Activated CD8-positive, alpha-beta memory T cell treated with anti-CD3 and anti-CD28 coated beads for 1 hour (primary cell): ENCODE results near the gene GRIK4.

Source experiments
- DNase-seq, 2 donors: peaks; one replicate each; pipeline ENCODE4 v3.0.0-alpha.2; 2020; ENCODE audit warnings: low read depth in 1 of 2; ENCODE audit errors: extremely low read depth in 1 of 2

Gene GRIK4

GRCh38 chr11:120505801-120506425 is 5.6 kb upstream of the GRIK4 start:
- no peak for DNase-seq

DNA sequence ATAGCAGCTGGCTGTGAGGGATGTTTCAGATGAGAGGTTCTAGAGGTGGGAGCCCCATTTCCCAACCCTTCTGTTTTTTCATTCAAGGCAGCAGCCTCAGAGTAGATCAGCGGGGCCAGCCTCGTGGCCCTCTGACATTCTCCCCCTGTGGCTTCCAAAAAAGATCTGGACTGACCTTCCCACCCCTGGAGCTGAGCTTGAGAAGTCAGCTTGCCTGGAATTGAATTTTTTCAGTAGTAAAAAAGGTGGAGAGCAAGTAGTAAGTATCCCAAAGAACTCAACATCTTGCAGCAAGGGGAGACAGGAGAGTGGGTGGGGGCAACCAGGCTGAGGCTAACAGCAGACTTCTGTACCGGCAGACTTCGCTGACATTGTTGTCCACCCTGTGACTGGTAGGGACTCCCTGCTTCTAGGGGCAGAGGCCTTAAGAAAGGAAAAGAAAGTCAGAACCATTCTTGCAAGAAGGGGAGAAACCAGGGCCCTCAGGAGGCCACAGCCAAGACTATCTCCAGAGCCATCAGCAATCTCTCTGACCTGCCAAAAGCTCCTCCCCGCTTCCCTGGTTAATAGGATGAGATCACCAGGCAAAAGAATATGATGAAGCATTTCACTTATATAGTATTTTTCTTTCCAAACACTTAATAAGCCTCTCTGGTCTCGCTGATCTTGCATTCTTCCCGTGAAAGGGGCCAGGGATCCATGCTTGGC is 2.0 kb upstream of the GRIK4 start:
- DNase-seq = no peak

GRCh38 chr11:120510406-120511115 is 987 bp upstream of the GRIK4 start:
- DNase-seq = no peak

DNA sequence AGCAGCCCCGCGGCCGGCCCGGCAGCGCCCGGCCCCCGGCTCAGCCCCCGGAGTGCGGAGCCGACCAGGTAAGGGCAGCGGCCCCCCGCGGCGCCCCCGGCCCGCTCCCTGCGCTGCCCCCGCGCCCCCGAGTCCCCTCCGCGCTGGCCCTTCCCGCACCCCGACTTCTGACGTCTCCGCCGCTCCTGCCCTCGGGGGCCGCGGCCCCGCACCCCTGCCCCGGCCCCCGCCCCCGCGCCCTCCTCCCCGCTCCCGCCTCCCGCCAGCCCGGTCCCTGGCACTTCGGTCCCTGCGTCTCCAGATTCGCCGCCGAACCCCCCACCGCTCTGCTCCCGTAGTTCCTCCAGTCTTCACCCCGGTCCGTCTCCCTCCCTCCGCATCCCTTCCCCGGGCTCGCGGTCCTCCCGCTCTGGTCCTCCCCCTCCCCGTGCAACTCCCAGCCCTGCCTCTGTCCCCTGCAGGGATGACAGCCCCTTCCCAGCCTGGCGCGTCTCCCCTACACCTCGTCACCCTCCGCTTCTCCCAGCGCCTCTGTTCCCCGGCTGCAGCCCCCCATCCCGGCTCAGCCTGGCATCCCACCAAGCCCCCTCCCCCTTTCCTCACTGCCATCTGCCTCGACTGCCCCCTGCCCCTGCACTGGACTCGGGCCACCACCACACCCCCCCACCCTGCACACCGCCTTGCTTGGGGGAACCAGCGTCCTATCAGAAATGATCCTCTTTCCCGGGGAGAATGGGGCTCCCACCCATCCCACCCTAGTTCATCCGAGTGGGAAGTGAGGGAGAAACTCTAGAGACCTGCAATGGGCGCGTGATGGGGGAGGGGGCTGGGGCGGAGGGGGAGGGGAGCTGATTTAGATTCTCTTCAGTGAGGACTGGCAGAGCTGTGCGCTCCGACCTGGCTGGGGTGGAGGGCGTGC is 531 bp downstream of the GRIK4 start:
- no peak for DNase-seq

DNA sequence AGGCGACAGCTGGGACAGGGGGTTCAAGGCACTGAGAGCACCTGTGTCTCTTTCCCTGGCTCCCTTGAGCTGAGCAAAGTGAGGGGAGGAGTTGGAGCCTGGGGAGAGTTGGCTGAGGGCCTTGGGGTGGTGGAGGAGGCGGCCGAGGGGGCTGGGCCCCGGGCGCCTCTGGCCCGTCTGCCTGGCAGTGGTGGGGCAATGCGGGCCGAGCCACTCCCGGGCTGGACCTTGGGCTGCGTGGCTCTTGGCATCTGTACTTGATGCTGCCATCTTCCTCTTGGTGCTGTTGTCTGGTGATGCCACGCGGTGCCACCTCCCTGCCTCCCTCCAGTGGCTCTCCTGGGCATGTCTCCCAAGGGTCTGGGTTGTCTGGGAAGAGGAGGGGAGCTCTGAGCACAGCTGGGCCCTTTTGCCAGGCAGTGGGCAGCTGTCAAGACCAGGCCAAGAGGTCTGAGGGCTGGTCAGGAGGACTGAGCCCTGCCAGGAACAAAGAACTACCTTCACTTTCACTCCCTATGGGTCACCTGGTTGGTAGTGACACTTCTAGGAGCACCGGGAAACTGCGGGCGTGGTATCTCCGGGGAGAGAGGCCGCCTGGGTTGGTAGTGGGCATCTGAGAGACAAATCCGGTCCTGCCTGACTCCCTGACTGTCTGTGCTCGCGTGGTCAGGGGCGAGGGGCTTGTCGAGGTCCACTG is 1.3 kb downstream of the GRIK4 start:
- no peak for DNase-seq

DNA sequence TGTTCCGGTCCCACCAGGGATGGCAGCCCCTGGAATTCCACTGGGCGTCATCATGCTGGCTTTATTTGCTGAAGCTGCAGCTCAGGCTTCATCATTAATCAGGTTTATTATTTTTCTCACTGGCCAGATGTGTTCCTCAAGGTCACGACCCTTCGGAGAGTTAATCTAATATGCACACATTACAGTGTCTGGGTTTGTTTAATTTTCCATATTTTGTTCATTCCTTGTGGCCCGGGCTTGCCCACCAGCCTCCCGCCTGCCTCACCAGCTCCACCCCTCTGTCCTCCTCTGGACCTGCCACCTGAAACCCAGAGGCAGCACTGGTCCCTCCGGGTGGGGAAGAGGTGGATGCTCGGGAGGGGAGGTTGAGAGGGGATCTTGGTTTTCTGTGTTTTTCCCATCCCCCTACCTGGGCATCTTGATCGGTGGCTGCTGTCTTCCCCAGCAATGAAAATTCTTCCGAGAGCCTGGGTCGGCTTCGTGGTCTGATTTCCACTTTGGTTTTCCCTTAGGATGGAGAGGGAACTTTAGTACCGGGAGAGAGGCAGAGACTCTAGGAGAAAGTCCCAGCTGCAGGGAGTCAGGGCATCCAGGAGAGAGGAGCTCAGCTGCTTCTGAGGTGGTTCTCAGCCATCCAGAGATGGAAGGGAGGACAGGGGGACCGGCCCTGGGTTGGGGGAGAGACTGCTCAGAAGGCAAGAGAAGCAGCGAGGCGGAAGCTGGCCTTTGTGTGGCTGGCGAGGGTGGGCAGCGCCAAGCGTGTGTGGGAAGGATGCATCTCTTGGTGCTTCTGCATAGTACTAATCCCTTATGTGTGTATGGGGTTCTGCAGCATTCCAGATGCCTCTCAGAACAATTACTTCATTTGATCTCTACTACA is 2.1 kb downstream of the GRIK4 start:
- DNase-seq = no peak

DNA sequence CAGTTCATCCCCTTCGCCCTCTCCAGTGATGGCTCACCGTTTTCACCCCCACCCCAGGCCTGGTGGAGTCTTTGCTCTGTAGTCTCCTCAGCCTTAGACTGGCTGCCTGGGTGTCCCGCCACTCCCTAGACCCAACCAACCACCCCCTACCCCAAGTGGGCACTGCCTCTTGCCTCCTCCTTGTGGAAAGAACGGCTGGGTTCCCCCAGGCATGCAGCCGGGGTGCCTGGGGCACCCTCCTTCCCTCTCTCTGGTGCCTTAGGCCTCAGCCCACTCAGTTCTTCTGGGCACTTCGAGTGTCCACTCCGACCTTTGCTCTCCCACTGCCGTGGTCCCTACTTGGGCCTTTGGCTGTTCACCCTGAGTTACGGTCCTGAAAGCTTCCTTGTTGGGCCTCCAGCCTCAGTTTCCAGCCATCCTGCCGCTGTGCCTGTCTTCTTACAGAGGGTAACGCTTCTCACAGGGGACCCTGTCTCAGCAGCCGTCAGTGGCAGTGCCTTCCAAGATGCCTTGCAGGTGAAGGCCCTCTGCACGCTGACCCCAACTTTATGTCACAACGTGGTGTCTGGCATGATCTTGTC is 3.1 kb downstream of the GRIK4 start:
- DNase-seq = no peak

DNA sequence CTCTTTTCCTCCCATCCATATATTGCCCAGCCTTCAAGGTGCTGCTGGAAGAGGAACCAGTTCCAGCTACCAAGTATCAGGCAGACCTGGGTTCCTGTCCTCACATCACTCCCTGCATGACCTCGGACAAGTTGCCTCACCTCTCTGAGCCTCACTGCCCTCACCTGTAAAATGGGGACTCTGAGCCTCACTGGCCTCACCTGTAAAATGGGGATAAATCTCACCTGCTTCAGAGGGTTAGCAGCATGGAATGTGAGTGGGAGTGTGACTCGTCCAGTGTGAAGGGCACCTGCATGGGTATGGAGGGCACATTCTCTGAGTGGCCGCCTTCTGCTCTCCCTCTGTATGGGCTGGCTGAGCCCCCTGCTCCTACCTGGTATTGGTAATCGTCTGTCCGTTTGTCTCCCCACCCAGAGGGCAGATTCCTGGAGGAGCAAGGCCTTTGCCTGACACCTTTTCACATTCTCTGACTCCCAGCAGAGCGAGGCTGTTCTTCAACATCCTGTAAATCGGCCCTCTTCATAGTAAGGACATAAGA is 3.7 kb downstream of the GRIK4 start:
- no peak for DNase-seq

GRCh38 chr11:120516461-120517389 is 5.2 kb downstream of the GRIK4 start:
- DNase-seq = no peak

DNA sequence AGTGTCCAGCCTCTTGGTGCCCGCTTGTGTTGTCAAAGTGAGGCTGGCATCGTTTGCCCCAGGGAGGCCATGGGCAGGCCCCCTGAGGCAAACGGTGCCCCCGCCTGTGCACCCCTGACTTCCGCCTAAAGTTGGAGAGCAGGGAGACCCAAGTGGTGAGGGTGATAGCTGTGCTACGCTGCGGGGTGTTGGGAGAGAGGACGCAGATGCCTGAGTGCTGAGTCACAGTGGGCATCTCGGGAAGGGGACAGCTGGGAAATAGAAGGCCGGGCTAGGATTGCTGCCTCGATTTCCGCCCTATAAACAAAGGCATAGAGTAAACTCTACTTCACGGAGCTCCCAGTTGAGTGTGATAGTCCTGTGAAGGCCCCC is 5.8 kb downstream of the GRIK4 start:
- no peak for DNase-seq

- no peak for DNase-seq
These were observed 6.3 kb downstream of the GRIK4 start for GRCh38 chr11:120517801-120518291.

- no peak for DNase-seq
These were observed 6.8 kb downstream of the GRIK4 start for GRCh38 chr11:120518356-120518755.

DNA sequence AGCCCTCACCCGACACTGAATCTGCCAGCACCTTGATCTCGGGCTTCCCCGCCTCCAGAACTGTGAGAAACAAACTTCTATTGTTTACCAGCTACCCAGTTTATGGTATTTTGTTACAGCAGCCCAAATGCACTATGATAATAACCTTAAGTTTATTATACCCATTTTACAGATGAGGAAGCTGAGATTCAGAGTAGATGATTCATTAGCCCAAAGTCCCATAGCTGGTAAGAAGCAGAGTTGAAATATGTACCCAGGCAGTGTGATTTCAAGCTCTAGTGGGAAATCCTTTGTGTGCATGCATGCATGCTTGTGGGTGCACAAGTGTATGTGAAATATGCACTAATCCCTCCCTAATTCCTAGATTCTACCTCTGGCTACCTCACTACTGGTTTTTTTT is 7.9 kb downstream of the GRIK4 start:
- DNase-seq = no peak

DNA sequence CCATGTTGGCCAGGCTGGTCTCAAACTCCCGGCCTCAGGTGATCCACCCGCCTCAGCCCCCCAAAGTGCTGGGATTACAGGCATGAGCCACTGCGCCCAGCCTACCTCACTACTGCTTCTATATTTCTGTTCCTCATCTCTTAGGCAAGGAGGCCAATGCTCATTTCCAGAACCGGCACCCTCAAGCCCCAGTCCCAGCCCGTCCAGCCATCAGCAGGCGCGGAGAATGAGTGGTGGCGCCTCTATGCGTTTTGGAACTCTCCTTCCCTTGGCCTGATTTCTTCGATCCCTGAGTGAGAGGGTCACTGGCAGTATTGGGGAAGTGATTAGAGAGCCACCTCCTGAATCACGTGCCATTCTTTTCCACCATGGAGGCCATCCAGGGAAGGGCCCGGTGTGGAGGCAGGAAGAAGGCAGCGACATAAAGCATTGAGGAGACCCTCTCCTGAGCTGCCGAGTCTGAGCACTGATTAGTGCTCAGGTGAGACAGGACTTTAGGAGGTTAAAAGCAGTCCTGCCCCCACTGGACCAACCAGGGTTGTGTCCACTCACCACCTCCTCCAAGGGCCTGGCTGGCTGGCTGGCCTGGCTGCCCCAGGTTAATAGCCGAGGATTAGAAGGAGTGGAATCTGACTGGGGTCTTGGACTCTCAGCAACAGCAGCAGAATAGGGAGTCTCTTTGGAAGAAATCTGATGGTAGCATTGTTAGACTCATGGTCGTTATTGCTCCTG is 8.7 kb downstream of the GRIK4 start:
- no peak for DNase-seq

GRCh38 chr11:120521176-120521575 is 9.6 kb downstream of the GRIK4 start:
- DNase-seq = no peak

DNA sequence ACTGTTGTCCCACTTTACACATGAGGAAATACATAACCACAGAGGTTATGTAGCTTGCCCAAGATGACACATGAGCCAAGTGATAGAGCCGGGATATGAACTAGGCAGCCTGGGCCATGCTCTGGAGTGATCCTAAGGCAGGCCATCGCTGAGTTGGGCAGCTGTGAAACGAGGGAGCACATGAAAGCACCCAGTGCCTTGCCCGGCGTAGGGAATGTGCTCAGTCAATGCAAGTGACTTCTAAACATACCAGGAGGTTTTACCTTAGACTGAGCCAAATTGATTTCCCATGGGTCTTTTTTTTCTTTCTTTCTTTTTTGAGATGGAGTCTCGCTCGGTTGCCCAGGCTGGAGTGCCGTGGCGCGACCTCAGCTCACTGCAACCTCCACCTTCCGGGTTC is 10.5 kb downstream of the GRIK4 start:
- no peak for DNase-seq

GRCh38 chr11:120522736-120523135 is 11.2 kb downstream of the GRIK4 start:
- DNase-seq = no peak
